Chondrocyte (in vitro differentiated cells): Measurements from ENCODE around the gene GRID2. TPM values are rescaled to one million over a fixed set of nuclear protein-coding genes. Genes with fewer than 3 reads are reported as not detected.

Experiments
- DNase-seq: peaks from one replicate; pipeline ENCODE4 v3.0.0; 2021; ENCODE audit warnings: mixed read lengths, low spot score
- H3K27ac Mint-ChIP-seq: one replicate; pipeline ENCODE4 v1.8.0; 2021; ENCODE audit warnings: mild to moderate bottlenecking, moderate library complexity, mixed read lengths; ENCODE audit not compliant: unreplicated experiment
- H3K27me3 Mint-ChIP-seq: 2 replicates; pipeline ENCODE4 v1.8.0; 2021; ENCODE audit warnings: low read depth, mixed read lengths
- H3K36me3 Mint-ChIP-seq: 2 replicates; pipeline ENCODE4 v1.8.0; 2021; ENCODE audit warnings: low read depth, mixed read lengths
- H3K4me1 Mint-ChIP-seq: 2 replicates; pipeline ENCODE4 v1.8.0; 2021; ENCODE audit warnings: low read depth, mild to moderate bottlenecking, mixed read lengths
- H3K4me3 Mint-ChIP-seq: one replicate; pipeline ENCODE4 v1.8.0; 2021; ENCODE audit warnings: mild to moderate bottlenecking, moderate library complexity, mixed read lengths; ENCODE audit not compliant: unreplicated experiment
- H3K9me3 Mint-ChIP-seq: 2 replicates; pipeline ENCODE4 v1.8.0; 2021; ENCODE audit warnings: low read depth, mixed read lengths
- CTCF ChIP-seq: fragments of 200-600 bp; sonication (generic); IDR thresholded peaks from 2 replicates; pipeline ENCODE4 v1.5.0; 2021; ENCODE audit warnings: antibody characterized with exemption, mild to moderate bottlenecking, moderate library complexity
- total RNA-seq: library from RNA; stranded (reverse); gene quantifications from 3 replicates; pipeline ENCODE4 v1.2.1, GENCODE V29; 2021

The GRID2 gene
- total RNA-seq, 1 donor from 2014 or later, result not detected

GRCh38 chr4:93169966-93170365 is 866.2 kb downstream of the GRID2 start:
- no peaks in the 10 kb centered on the region for H3K36me3 Mint-ChIP-seq
- no peak overlapping the region for H3K27ac Mint-ChIP-seq

GRCh38 chr4:93174598-93174997 is 870.8 kb downstream of the GRID2 start:
- H3K4me1 Mint-ChIP-seq, result no peaks in the 10 kb centered on the region
- H3K27ac Mint-ChIP-seq, result no peak overlapping the region
- no peak for TF ChIP-seq CTCF
- H3K27me3 Mint-ChIP-seq, result peaks cover 2% of the 10 kb centered on the region
- no peak for DNase-seq
- H3K4me3 Mint-ChIP-seq, result no peak overlapping the region
- no peaks in the 10 kb centered on the region for H3K9me3 Mint-ChIP-seq
- H3K36me3 Mint-ChIP-seq, result no peaks in the 10 kb centered on the region

More at GRCh38 chr4:93169966-93170365, 866.2 kb downstream of the GRID2 start:
- peaks cover 22% of the 10 kb centered on the region for H3K27me3 Mint-ChIP-seq
- no peaks in the 10 kb centered on the region for H3K9me3 Mint-ChIP-seq
- no peak overlapping the region for H3K4me3 Mint-ChIP-seq
- no peaks in the 10 kb centered on the region for H3K4me1 Mint-ChIP-seq
- DNase-seq, result no peak
- no peak for TF ChIP-seq CTCF

- no peaks in the 10 kb centered on the region for H3K36me3 Mint-ChIP-seq
- H3K27ac Mint-ChIP-seq, result no peak overlapping the region
- no peak for DNase-seq
- H3K4me1 Mint-ChIP-seq, result no peaks in the 10 kb centered on the region
- H3K9me3 Mint-ChIP-seq, result no peaks in the 10 kb centered on the region
- H3K4me3 Mint-ChIP-seq, result no peak overlapping the region
- H3K27me3 Mint-ChIP-seq, result no peaks in the 10 kb centered on the region
- no peak for TF ChIP-seq CTCF
Observed at GRCh38 chr4:93178279-93178678, 874.5 kb downstream of the GRID2 start.

- Mint-ChIP-seq H3K27ac (no peak overlapping the region), H3K4me1 (no peaks in the 10 kb centered on the region), H3K27me3 (no peaks in the 10 kb centered on the region), H3K9me3 (no peaks in the 10 kb centered on the region), H3K4me3 (no peak overlapping the region), H3K36me3 (no peaks in the 10 kb centered on the region)
- DNase-seq, result no peak
- TF ChIP-seq CTCF, result no peak
Observed at GRCh38 chr4:93179044-93179443, 875.3 kb downstream of the GRID2 start.

- H3K27me3 Mint-ChIP-seq, result no peaks in the 10 kb centered on the region
- H3K36me3 Mint-ChIP-seq, result no peaks in the 10 kb centered on the region
- H3K4me3 Mint-ChIP-seq, result no peak overlapping the region
- no peak for DNase-seq
- no peak for TF ChIP-seq CTCF
- H3K9me3 Mint-ChIP-seq, result no peaks in the 10 kb centered on the region
- no peak overlapping the region for H3K27ac Mint-ChIP-seq
- no peaks in the 10 kb centered on the region for H3K4me1 Mint-ChIP-seq
Observed at GRCh38 chr4:93182722-93183121, 879.0 kb downstream of the GRID2 start.
